Breast epithelium (tissue), 4 donors: Measurements from ENCODE around the gene P2RX3. TPM values are rescaled to one million over a fixed set of nuclear protein-coding genes. Genes with fewer than 3 reads are reported as not detected.

Experiments used
- DNase-seq, 2 donors: peaks; one replicate each; pipeline ENCODE4 v3.0.0-alpha.2; 2019; ENCODE audit warnings: low spot score in 2 of 2
- H3K27ac ChIP-seq, 2 donors: fragments of 200-600 bp; sonication (generic) in 1 of 2; one replicate each; pipeline ENCODE4 v1.5.1; 2016 to 2019; ENCODE audit warnings: mild to moderate bottlenecking in 1 of 2
- H3K27me3 ChIP-seq, 2 donors: fragments of 200-600 bp; sonication (generic) in 1 of 2; one replicate each; pipeline versions ENCODE4 v1.5.1 to v1.6.0; 2017 to 2019; ENCODE audit warnings: control low read depth in 1 of 2, mild to moderate bottlenecking in 1 of 2
- H3K36me3 ChIP-seq: fragments of 200-600 bp; one replicate; pipeline ENCODE4 v1.5.1; 2019
- H3K4me1 ChIP-seq, 2 donors: fragments of 200-600 bp; sonication (generic); one replicate each; pipeline ENCODE4 v1.5.1; 2016 to 2019; ENCODE audit warnings: control low read depth in 1 of 2
- H3K4me3 ChIP-seq, 3 donors: fragments of 200-600 bp; sonication (generic); 1 replicate in 2 of 3; 2 replicates in 1 of 3; pipeline ENCODE4 v1.5.1; 2016 to 2019; ENCODE audit warnings: mild to moderate bottlenecking in 3 of 3, moderate library complexity in 2 of 3
- H3K9me3 ChIP-seq, 2 donors: fragments of 200-600 bp; sonication (generic) in 1 of 2; one replicate each; pipeline ENCODE4 v1.5.1; 2016 to 2019; ENCODE audit warnings: control low read depth in 1 of 2
- CTCF ChIP-seq, 3 donors: fragments of 450-650 bp; IDR thresholded peaks; one replicate each; pipeline ENCODE4 v1.5.1; 2016 to 2017; ENCODE audit warnings: antibody characterized with exemption in 3 of 3, mild to moderate bottlenecking in 3 of 3, moderate library complexity in 3 of 3
- POLR2A ChIP-seq: fragments of 450-650 bp; IDR thresholded peaks from one replicate; pipeline ENCODE4 v1.6.1; 2016; ENCODE audit warnings: antibody characterized with exemption, mild to moderate bottlenecking, moderate library complexity
- POLR2AphosphoS5 ChIP-seq, 3 donors: sonication (generic); formaldehyde crosslinking; IDR thresholded peaks; one replicate each; pipeline ENCODE4 v1.6.1; 2017; ENCODE audit warnings: antibody characterized with exemption in 3 of 3
- intact Hi-C: fragments of 100-400 bp; cut with DNase I; formaldehyde crosslinking; loops from one replicate; pipeline ENCODE4 v1.15.1; 2023; ENCODE audit warnings: low total_unique reads
- total RNA-seq, 3 donors: library from RNA; depleted of rRNA; stranded (reverse); fragments of >200 nt; gene quantifications; one replicate each; pipeline ENCODE4 v1.1.0, GENCODE V29; 2016

Gene P2RX3
- total RNA-seq, 3 donors from 2014 or later: not detected

GRCh38 chr11:57417056-57417455, 78.9 kb downstream of the P2RX3 start:
- Histone ChIP-seq H3K27me3 (no peaks in the 10 kb centered on the region), H3K4me1 (no peaks in the 10 kb centered on the region), H3K9me3 (no peaks in the 10 kb centered on the region), H3K27ac (peak overlapping the region; percentile 42 to 61), H3K36me3 (peaks cover 21% of the 10 kb centered on the region), H3K4me3 (no peak overlapping the region)
- no peak for DNase-seq
- intact Hi-C loops: no loop called here
- TF ChIP-seq POLR2AphosphoS5 (IDR thresholded peaks at IDR 0.05) (peak in 1 of 3 donors; percentile 21), CTCF (IDR thresholded peaks at IDR 0.05) (no peak)

GRCh38 chr11:57418131-57418530, 80.0 kb downstream of the P2RX3 start:
- TF ChIP-seq POLR2A (no peak), CTCF (IDR thresholded peaks at IDR 0.05) (no peak), POLR2AphosphoS5 (IDR thresholded peaks at IDR 0.05) (no peak)
- no peak overlapping the region for H3K4me3 ChIP-seq
- H3K9me3 ChIP-seq: no peaks in the 10 kb centered on the region
- H3K27ac ChIP-seq: peak overlapping the region in 1 of 2 donors; percentile 1
- intact Hi-C loops: no loop called here
- H3K4me1 ChIP-seq: no peaks in the 10 kb centered on the region
- peaks cover 21% of the 10 kb centered on the region for H3K36me3 ChIP-seq
- no peaks in the 10 kb centered on the region for H3K27me3 ChIP-seq
- DNase-seq: no peak

DNA sequence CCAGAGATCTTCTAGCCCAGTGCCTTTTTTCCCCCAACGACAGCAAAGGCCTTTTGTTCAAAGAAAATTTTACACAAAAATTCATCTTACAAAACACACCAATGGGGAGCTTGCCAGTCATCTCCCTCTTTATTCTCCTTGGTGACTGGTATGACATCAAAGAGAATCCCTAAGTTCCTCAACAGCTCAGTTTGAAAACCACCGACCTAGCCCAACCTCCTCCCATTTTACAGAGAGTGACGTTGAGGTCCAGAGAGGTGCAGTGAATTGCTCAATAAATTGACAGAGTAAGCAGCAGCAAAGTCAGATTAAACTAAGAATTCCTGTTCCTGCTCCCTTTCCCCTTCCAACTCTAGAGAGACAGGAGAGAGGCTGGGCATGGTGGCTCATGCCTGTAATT, 81.0 kb downstream of the P2RX3 start:
- H3K27me3 ChIP-seq: no peaks in the 10 kb centered on the region
- intact Hi-C loops: no loop called here
- H3K4me1 ChIP-seq: no peaks in the 10 kb centered on the region
- no peaks in the 10 kb centered on the region for H3K9me3 ChIP-seq
- H3K4me3 ChIP-seq: no peak overlapping the region
- DNase-seq: no peak
- no peak for TF ChIP-seq POLR2AphosphoS5 (IDR thresholded peaks at IDR 0.05)
- no peak for TF ChIP-seq POLR2A
- TF ChIP-seq CTCF (IDR thresholded peaks at IDR 0.05): no peak
- H3K36me3 ChIP-seq: peaks cover 21% of the 10 kb centered on the region
- no peak overlapping the region for H3K27ac ChIP-seq

- intact Hi-C loops: no loop called here
Measured at GRCh38 chr11:57421066-57421465, 82.9 kb downstream of the P2RX3 start.

GRCh38 chr11:57421805-57422204, 83.7 kb downstream of the P2RX3 start:
- no peaks in the 10 kb centered on the region for H3K27me3 ChIP-seq
- H3K27ac ChIP-seq: no peak overlapping the region
- no peak for DNase-seq
- H3K9me3 ChIP-seq: no peaks in the 10 kb centered on the region
- H3K4me1 ChIP-seq: peaks cover 8 to 16% of the 10 kb centered on the region in 2 donors
- intact Hi-C loops: no loop called here
- H3K4me3 ChIP-seq: no peak overlapping the region
- no peak for TF ChIP-seq CTCF (IDR thresholded peaks at IDR 0.05)
- no peak for TF ChIP-seq POLR2A
- no peak for TF ChIP-seq POLR2AphosphoS5 (IDR thresholded peaks at IDR 0.05)
- H3K36me3 ChIP-seq: no peaks in the 10 kb centered on the region

More at GRCh38 chr11:57421066-57421465, 82.9 kb downstream of the P2RX3 start:
- H3K4me1 ChIP-seq: peaks cover 3 to 13% of the 10 kb centered on the region in 2 donors
- no peaks in the 10 kb centered on the region for H3K27me3 ChIP-seq
- peaks cover 7% of the 10 kb centered on the region for H3K36me3 ChIP-seq
- no peak for DNase-seq
- TF ChIP-seq POLR2A (no peak), POLR2AphosphoS5 (IDR thresholded peaks at IDR 0.05) (no peak), CTCF (IDR thresholded peaks at IDR 0.05) (no peak)
- H3K27ac ChIP-seq: no peak overlapping the region
- no peaks in the 10 kb centered on the region for H3K9me3 ChIP-seq
- no peak overlapping the region for H3K4me3 ChIP-seq

Other genes starting within 250 kb of the P2RX3 start
- gene LRRC55, start 156.4 kb upstream of the P2RX3 start, total RNA-seq: not detected
- 1 to 10 TPM in 1 of 3 donors, under 1 TPM in 2; 0.44 to 3.3 (median 0.80) TPM for gene APLNR, start 101.1 kb upstream of the P2RX3 start, total RNA-seq
- 100 to 1,000 TPM in 1 of 3 donors, 10 to 100 TPM in 2; 79.3 to 111 (median 82.7) TPM for gene TNKS1BP1, start 13.4 kb upstream of the P2RX3 start, total RNA-seq
- gene SSRP1, start 2.5 kb upstream of the P2RX3 start, total RNA-seq: 10 to 100 TPM; 60.0 to 83.9 (median 76.5) TPM
- not detected for gene PRG3, start 42.8 kb downstream of the P2RX3 start, total RNA-seq
- 1 to 10 TPM in 1 of 3 donors, not detected in 2; 1.1 TPM for gene PRG2, start 52.3 kb downstream of the P2RX3 start, total RNA-seq
- gene SLC43A3, start 88.8 kb downstream of the P2RX3 start, total RNA-seq: 100 to 1,000 TPM; 104 to 130 (median 105) TPM
- gene RTN4RL2, start 122.2 kb downstream of the P2RX3 start, total RNA-seq: 1 to 10 TPM in 2 of 3 donors, under 1 TPM in 1; 0.32 to 2.3 (median 1.8) TPM
- gene SLC43A1, start 177.3 kb downstream of the P2RX3 start, total RNA-seq: 10 to 100 TPM; 12.0 to 23.4 (median 13.4) TPM
- gene TIMM10, start 192.4 kb downstream of the P2RX3 start, total RNA-seq: 10 to 100 TPM; 37.2 to 56.4 (median 45.9) TPM
- not detected for gene SMTNL1, start 199.2 kb downstream of the P2RX3 start, total RNA-seq
- gene UBE2L6, start 229.3 kb downstream of the P2RX3 start, total RNA-seq: 10 to 100 TPM; 25.9 to 66.2 (median 48.1) TPM